Measurements from ENCODE around the gene CTXN2. TPM values are rescaled to one million over a fixed set of nuclear protein-coding genes. Genes with fewer than 3 reads are reported as not detected.
A peak's percentile ranks its signal among the peaks of the same experiment; 100 is the strongest.

Gene CTXN2
- total and polyA plus RNA-seq, 2 of the 13 experiments (the other 11 are each of a cell fraction or from before 2014, with no cell fraction given), result not detected

GRCh38 chr15:48177766-48178647, 13.5 kb upstream of the CTXN2 start, which contains the start of gene MYEF2 (continued):
- TF ChIP-seq ZIK1 (CRISPR knock-in tag; IDR thresholded peaks at IDR 0.05; ENCODE audit: borderline replicate concordance, low read depth), result no peak
- TF ChIP-seq BRF2 (CRISPR knock-in tag; IDR thresholded peaks at IDR 0.05), result peak; percentile 57; the same call in 1 of the 2 replicates
- TF ChIP-seq JUN (CRISPR knock-in tag; IDR thresholded peaks at IDR 0.05), result no peak
- TF ChIP-seq ZNF496 (CRISPR knock-in tag; IDR thresholded peaks at IDR 0.05; ENCODE audit: insufficient replicate concordance), result no peak
- TF ChIP-seq AFF4 (CRISPR knock-in tag; IDR thresholded peaks at IDR 0.05), result no peak
- no peak for TF ChIP-seq ZNF777 (CRISPR knock-in tag; IDR thresholded peaks at IDR 0.05)
- TF ChIP-seq ZNF597 (CRISPR knock-in tag; IDR thresholded peaks at IDR 0.05), result no peak
- no peak for TF ChIP-seq ZNF782 (CRISPR knock-in tag; IDR thresholded peaks at IDR 0.05; ENCODE audit: borderline replicate concordance)
- no peak for TF ChIP-seq KLF11 (CRISPR knock-in tag; IDR thresholded peaks at IDR 0.05)
- TF ChIP-seq ZNF562 (CRISPR knock-in tag; IDR thresholded peaks at IDR 0.05; ENCODE audit: borderline replicate concordance), result peak; percentile 72; the same call in 1 of the 2 replicates
- TF ChIP-seq FOXP4 (CRISPR knock-in tag; IDR thresholded peaks at IDR 0.05), result no peak
- no peak for TF ChIP-seq ZNF510 (CRISPR knock-in tag; IDR thresholded peaks at IDR 0.05; ENCODE audit: low read depth)
- TF ChIP-seq ZNF232 (CRISPR knock-in tag; IDR thresholded peaks at IDR 0.05; ENCODE audit: borderline replicate concordance), result no peak
- no peak for TF ChIP-seq ZNF337 (CRISPR knock-in tag; IDR thresholded peaks at IDR 0.05; ENCODE audit: borderline replicate concordance, low read depth)
- TF ChIP-seq THAP11 (CRISPR knock-in tag; IDR thresholded peaks at IDR 0.05), result 0 out of 2 replicates have a peak, but pooled peaks have one; percentile 22
- no peak for TF ChIP-seq ARNT (IDR thresholded peaks at IDR 0.05)
- no peak for TF ChIP-seq ZNF772 (CRISPR knock-in tag; IDR thresholded peaks at IDR 0.05)
- peak; percentile 64; the same call in 1 of the 2 replicates for TF ChIP-seq RNF2 (conservative IDR thresholded peaks at IDR 0.05; ENCODE audit: low read depth)
- no peak for TF ChIP-seq ZBTB34 (CRISPR knock-in tag; IDR thresholded peaks at IDR 0.05)
- no peak for TF ChIP-seq MTA3 (CRISPR knock-in tag; IDR thresholded peaks at IDR 0.05)

Measured in HepG2 (cell line).